Neuronal stem cell (in vitro differentiated cells): ENCODE data around the gene GDPD5.

ENCODE experiments used
- DNase-seq: peaks from one replicate; pipeline ENCODE4 v3.0.0-alpha.2; 2013; ENCODE audit warnings: low spot score
- H2AFZ ChIP-seq: one replicate; pipeline ENCODE4 v1.6.1; 2013; ENCODE audit warnings: mild to moderate bottlenecking, low read length, inconsistent platforms
- H2AK5ac ChIP-seq: 2 replicates; pipeline ENCODE4 v1.6.1; 2013; ENCODE audit warnings: low read depth, mild to moderate bottlenecking, inconsistent platforms, low read length, moderate library complexity, mixed read lengths
- H2BK120ac ChIP-seq: 2 replicates; pipeline ENCODE4 v1.6.1; 2013; ENCODE audit warnings: low read depth, mild to moderate bottlenecking, inconsistent platforms, low read length, moderate library complexity, mixed read lengths
- H2BK12ac ChIP-seq: one replicate; pipeline ENCODE4 v1.6.1; 2013; ENCODE audit warnings: low read length, inconsistent platforms
- H2BK15ac ChIP-seq: 2 replicates; pipeline ENCODE4 v1.6.1; 2013; ENCODE audit warnings: mild to moderate bottlenecking, low read length, inconsistent platforms, mixed read lengths
- H2BK5ac ChIP-seq: one replicate; pipeline ENCODE4 v1.6.1; 2013; ENCODE audit warnings: inconsistent platforms, mild to moderate bottlenecking, low read length, moderate library complexity
- H3K14ac ChIP-seq: one replicate; pipeline ENCODE4 v1.6.1; 2013; ENCODE audit warnings: low read length, inconsistent platforms
- H3K18ac ChIP-seq: 2 replicates; pipeline ENCODE4 v1.6.1; 2013; ENCODE audit warnings: low read length, inconsistent platforms
- H3K23ac ChIP-seq: 2 replicates; pipeline ENCODE4 v1.6.1; 2013; ENCODE audit warnings: low read depth, mild to moderate bottlenecking, mixed read lengths, low read length, inconsistent platforms; ENCODE audit not compliant: poor library complexity
- H3K27ac ChIP-seq: replicated peaks from 3 replicates; pipeline ENCODE4 v1.5.1; 2013; ENCODE audit warnings: low read length, inconsistent platforms
- H3K27me3 ChIP-seq, 3 experiments: 2 replicates each; pipeline ENCODE4 v1.6.1; 2013; ENCODE audit warnings: low read length in 3 of 3, mild to moderate bottlenecking in 2 of 3, inconsistent platforms in 1 of 3, low read depth in 1 of 3, mixed read lengths in 1 of 3, moderate library complexity in 1 of 3; ENCODE audit not compliant: control insufficient read depth in 3 of 3, insufficient read depth in 3 of 3
- H3K36me3 ChIP-seq, 2 donors: replicated peaks in 1 of 2; 2 replicates each; pipeline ENCODE4 v1.6.1; 2013; ENCODE audit warnings: low read length in 2 of 2; ENCODE audit not compliant: control insufficient read depth in 2 of 2, insufficient read depth in 2 of 2
- H3K4ac ChIP-seq: 2 replicates; pipeline ENCODE4 v1.6.1; 2013; ENCODE audit warnings: inconsistent platforms, mild to moderate bottlenecking, low read length, moderate library complexity
- H3K4me1 ChIP-seq, 2 donors: 1 replicate in 1 of 2; 2 replicates in 1 of 2; pipeline ENCODE4 v1.6.1; 2013; ENCODE audit warnings: low read length in 2 of 2, low read depth in 1 of 2; ENCODE audit not compliant: control insufficient read depth in 2 of 2, insufficient read depth in 1 of 2
- H3K4me2 ChIP-seq: one replicate; pipeline ENCODE4 v1.6.1; 2013; ENCODE audit warnings: mild to moderate bottlenecking, low read length, inconsistent platforms; ENCODE audit not compliant: insufficient read depth, poor library complexity, severe bottlenecking
- H3K4me3 ChIP-seq, 2 donors: 2 replicates each; pipeline ENCODE4 v1.5.1; 2013; ENCODE audit warnings: low read length in 2 of 2, mild to moderate bottlenecking in 2 of 2, inconsistent platforms in 1 of 2, moderate library complexity in 1 of 2
- H3K79me1 ChIP-seq: one replicate; pipeline ENCODE4 v1.6.1; 2013; ENCODE audit warnings: low read depth, mild to moderate bottlenecking, inconsistent platforms, low read length, moderate library complexity
- H3K9ac ChIP-seq: one replicate; pipeline ENCODE4 v1.6.1; 2013; ENCODE audit warnings: mild to moderate bottlenecking, low read depth, low read length, inconsistent platforms; ENCODE audit not compliant: poor library complexity
- H3K9me3 ChIP-seq, 2 donors: replicated peaks in 1 of 2; 2 replicates each; pipeline versions ENCODE3 to v1.6.1; 2013; ENCODE audit warnings: low read length in 2 of 2, mild to moderate bottlenecking in 2 of 2, inconsistent platforms in 1 of 2, low read depth in 1 of 2, mixed read lengths in 1 of 2, moderate library complexity in 1 of 2; ENCODE audit not compliant: control insufficient read depth in 2 of 2, insufficient read depth in 1 of 2
- H4K8ac ChIP-seq: one replicate; pipeline ENCODE4 v1.6.1; 2013; ENCODE audit warnings: low read depth, mild to moderate bottlenecking, inconsistent platforms, low read length, moderate library complexity
- H4K91ac ChIP-seq: one replicate; pipeline ENCODE4 v1.6.1; 2013; ENCODE audit warnings: low read length, low read depth, mild to moderate bottlenecking, inconsistent platforms; ENCODE audit not compliant: poor library complexity
- WGBS, 2 donors: extraction: QIAGEN DNeasy Blood & Tissue Kit; methylation state at CpG; one replicate each; pipeline ENCODE4 v1.1.7; 2013; ENCODE audit warnings: missing lambda C conversion rate in 2 of 2, mixed read lengths in 1 of 2; ENCODE audit not compliant: insufficient read length in 2 of 2, insufficient replicate concordance in 1 of 2; ENCODE audit errors: extremely low coverage in 2 of 2; 5-methylcytosine and 5-hydroxymethylcytosine counted together

GDPD5 gene

DNA sequence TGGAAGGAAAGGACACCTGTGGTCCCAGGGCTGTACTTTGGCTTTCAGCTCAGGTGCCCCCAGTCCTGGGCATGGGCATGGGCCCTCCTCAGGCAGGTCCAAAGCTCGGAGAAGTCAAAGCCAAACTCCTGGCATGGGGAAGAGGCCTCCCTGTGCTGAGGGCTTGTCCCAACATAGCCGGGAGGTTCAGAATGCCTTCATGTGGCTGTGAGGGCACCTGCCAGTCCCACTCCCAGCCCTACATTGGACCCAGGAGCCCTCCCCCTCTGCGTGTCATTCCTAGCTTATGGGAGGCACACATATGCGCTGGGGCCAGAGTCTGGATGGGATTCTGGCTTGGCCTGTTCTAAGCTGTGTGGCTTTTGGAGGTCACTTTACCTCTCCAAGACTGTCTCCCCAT is 91.7 kb downstream of the GDPD5 start:
- peak overlapping the region; percentile 79 for H2AFZ ChIP-seq
- no peak overlapping the region for H2BK120ac ChIP-seq
- H4K91ac ChIP-seq: peak overlapping the region; percentile 24
- peaks cover 27 to 69% (median 39%) of the 10 kb centered on the region in 3 experiments for H3K27me3 ChIP-seq
- no peak overlapping the region for H3K23ac ChIP-seq
- no peak for DNase-seq
- H3K79me1 ChIP-seq: no peaks in the 10 kb centered on the region
- H3K9ac ChIP-seq: no peak overlapping the region
- H2BK12ac ChIP-seq: peak overlapping the region; percentile 92
- H3K18ac ChIP-seq: peak overlapping the region; percentile 76
- H4K8ac ChIP-seq: no peak overlapping the region
- H2AK5ac ChIP-seq: peak overlapping the region; percentile 91
- no peak overlapping the region for H2BK5ac ChIP-seq
- WGBS, 2 donors: no CpG with 5 or more reads among the region's 4 CpGs
- H3K4ac ChIP-seq: no peak overlapping the region
- no peak overlapping the region for H3K14ac ChIP-seq
- H3K9me3 ChIP-seq: peaks cover 6 to 8% of the 10 kb centered on the region in 2 donors
- no peak overlapping the region for H3K4me2 ChIP-seq
- no peak overlapping the region for H3K27ac ChIP-seq
- H2BK15ac ChIP-seq: peak overlapping the region; percentile 91
- H3K4me3 ChIP-seq: no peak overlapping the region
- H3K36me3 ChIP-seq: peaks cover 0 to 3% of the 10 kb centered on the region in 2 donors
- H3K4me1 ChIP-seq: peaks cover 19 to 21% of the 10 kb centered on the region in 2 donors

DNA sequence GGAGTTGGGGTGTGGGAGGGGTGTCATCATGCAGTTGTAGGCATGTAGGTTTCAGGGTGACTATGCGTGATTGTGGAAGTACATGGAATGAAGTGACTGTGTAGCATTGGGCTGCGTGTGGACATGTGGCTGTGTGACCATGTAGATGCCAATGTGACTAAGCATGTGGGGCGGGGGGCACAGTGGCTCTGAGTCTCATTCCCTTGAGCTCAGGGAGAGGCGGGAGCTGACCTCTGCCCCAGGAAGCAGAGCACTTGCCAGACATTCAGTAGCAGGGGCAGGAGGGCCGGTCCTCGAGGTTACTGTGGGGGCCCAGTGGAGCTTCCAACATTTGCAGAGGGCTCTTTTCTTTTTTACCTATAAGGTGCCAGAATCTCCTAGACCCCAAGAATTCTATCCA is 92.3 kb downstream of the GDPD5 start:
- Histone ChIP-seq H3K4me1 (peaks cover 19 to 21% of the 10 kb centered on the region in 2 donors), H2AFZ (peak overlapping the region; percentile 79), H3K36me3 (peaks cover 0 to 4% of the 10 kb centered on the region in 2 donors), H2AK5ac (peak overlapping the region; percentile 47), H3K23ac (no peak overlapping the region), H2BK15ac (peak overlapping the region; percentile 42), H2BK120ac (no peak overlapping the region), H2BK12ac (peak overlapping the region; percentile 64), H3K27me3 (peaks cover 28 to 67% (median 44%) of the 10 kb centered on the region in 3 experiments), H3K79me1 (no peaks in the 10 kb centered on the region), H3K4me2 (peak overlapping the region; percentile 62), H3K27ac (no peak overlapping the region), H4K91ac (peak overlapping the region; percentile 90), H2BK5ac (no peak overlapping the region), H3K4me3 (peak overlapping the region in 1 of 2 donors; percentile 47), H3K14ac (peak overlapping the region; percentile 60), H3K18ac (peak overlapping the region; percentile 96), H3K9me3 (peaks cover 9 to 12% of the 10 kb centered on the region in 2 donors), H4K8ac (peak overlapping the region; percentile 89), H3K9ac (peak overlapping the region; percentile 47), H3K4ac (no peak overlapping the region)
- no peak for DNase-seq
- no CpG with 5 or more reads among the region's 6 CpGs for WGBS, 2 donors

DNA sequence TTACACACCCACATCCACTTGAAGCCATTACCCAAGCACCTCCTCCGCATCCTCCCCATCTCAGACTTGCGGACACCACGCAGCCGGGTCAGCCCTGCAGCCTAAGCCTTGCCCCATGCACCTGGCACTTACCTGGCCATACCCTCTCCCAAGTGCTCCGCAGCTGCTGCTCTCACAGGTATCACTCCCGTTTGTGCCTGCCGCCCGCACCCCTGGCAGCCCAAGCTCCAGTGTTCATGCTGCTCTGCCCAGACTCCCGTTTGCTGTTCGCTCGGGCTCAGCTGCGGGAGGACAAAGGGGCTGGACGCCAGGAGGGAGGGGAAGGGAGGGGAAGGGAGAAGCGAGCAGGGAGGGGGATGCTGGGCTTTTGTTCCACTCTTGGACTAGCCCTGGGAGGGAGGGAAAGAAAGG is 92.8 kb downstream of the GDPD5 start, which contains the start of gene KLHL35:
Gene KLHL35, minus strand, starts transcription at position 293 of the 411 bp plus-strand sequence. CDS start 2,574 bp downstream, outside the sequence.
- Histone ChIP-seq H2BK5ac (no peak within 1 kb of the TSS), H3K9me3 (peaks cover 9 to 13% of the 10 kb centered on the region in 2 donors), H3K27me3 (peaks cover 28 to 62% (median 44%) of the 10 kb centered on the region in 3 experiments), H3K36me3 (peaks cover 0 to 4% of the 10 kb centered on the region in 2 donors), H3K9ac (peak within 1 kb of the TSS; percentile 84), H2BK12ac (peak within 1 kb of the TSS; percentile 92), H3K4me3 (peak within 1 kb of the TSS; percentile 16 to 66), H4K91ac (peak within 1 kb of the TSS; percentile 90), H2BK120ac (peak within 1 kb of the TSS; percentile 45), H3K79me1 (no peaks in the 10 kb centered on the region), H3K4me1 (peaks cover 19 to 21% of the 10 kb centered on the region in 2 donors), H3K18ac (peak within 1 kb of the TSS; percentile 96), H3K14ac (peak within 1 kb of the TSS; percentile 60), H3K4me2 (peak within 1 kb of the TSS; percentile 62), H4K8ac (peak within 1 kb of the TSS; percentile 95), H2AK5ac (peak within 1 kb of the TSS; percentile 91), H3K27ac (no peak within 1 kb of the TSS), H2BK15ac (peak within 1 kb of the TSS; percentile 91), H3K4ac (no peak within 1 kb of the TSS), H3K23ac (peak within 1 kb of the TSS; percentile 17), H2AFZ (peak within 1 kb of the TSS; percentile 79)
- no peak for DNase-seq
- WGBS, 2 donors: no CpG with 5 or more reads among the region's 14 CpGs

DNA sequence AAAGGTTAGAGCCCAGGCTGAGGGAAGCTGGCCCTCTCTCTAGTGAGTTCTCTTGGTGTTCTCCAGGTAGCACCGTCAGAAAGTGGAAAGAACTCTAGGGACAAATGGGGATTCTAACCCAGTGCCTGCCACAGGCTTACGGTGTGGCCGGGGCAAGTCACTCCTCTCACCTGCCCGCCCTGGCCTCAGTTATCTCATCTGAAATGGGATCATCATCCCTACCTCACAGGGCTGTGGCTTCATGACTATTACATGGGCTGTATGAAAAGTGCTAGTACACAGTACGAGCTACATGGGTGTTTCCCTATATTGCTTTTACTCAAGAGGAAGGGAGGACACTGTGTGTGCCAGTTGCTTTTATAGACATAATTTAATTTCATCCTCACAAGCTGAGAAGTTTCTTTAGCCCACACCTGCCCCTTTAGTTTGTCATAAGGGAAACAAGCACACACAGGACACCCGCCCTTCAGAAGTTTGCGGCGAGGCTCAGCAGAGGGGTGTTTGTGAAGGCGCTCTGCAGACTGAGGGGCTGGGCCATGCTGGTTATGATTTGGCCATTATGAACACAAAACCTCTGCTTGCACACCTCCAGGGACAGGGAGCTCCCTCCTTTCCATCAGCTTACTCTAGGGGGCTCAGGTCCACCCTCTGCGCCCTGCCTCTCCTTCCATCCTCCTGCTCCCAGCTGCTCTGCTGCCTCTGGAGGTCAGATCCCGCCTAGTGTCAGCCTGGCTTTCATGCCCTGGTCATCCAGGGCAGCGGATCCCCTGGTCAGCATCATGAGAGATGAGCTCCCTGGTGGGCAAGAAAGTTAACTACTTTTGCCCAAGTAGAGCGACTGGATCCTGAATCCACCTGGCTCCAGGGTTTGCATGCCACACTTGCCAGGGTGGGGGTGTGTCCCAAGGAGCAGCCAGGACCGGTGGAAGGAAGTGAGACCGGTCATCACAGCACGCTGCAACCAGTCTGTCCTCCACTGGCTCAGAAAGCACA is 93.9 kb downstream of the GDPD5 start:
- H2BK15ac ChIP-seq: no peak overlapping the region
- no peak for DNase-seq
- peaks cover 28 to 57% (median 44%) of the 10 kb centered on the region in 3 experiments for H3K27me3 ChIP-seq
- H3K4me1 ChIP-seq: peaks cover 19 to 21% of the 10 kb centered on the region in 2 donors
- H3K79me1 ChIP-seq: no peaks in the 10 kb centered on the region
- peak overlapping the region; percentile 61 for H3K18ac ChIP-seq
- H2AFZ ChIP-seq: no peak overlapping the region
- H3K4me3 ChIP-seq: no peak overlapping the region
- H4K8ac ChIP-seq: no peak overlapping the region
- no peak overlapping the region for H3K27ac ChIP-seq
- no peak overlapping the region for H2BK120ac ChIP-seq
- peak overlapping the region; percentile 53 for H2AK5ac ChIP-seq
- H2BK12ac ChIP-seq: no peak overlapping the region
- H3K14ac ChIP-seq: no peak overlapping the region
- H3K36me3 ChIP-seq: peaks cover 0 to 4% of the 10 kb centered on the region in 2 donors
- no peak overlapping the region for H2BK5ac ChIP-seq
- peak overlapping the region; percentile 17 for H3K23ac ChIP-seq
- no peak overlapping the region for H3K4ac ChIP-seq
- no peak overlapping the region for H4K91ac ChIP-seq
- H3K9me3 ChIP-seq: peaks cover 9 to 13% of the 10 kb centered on the region in 2 donors
- H3K4me2 ChIP-seq: no peak overlapping the region
- no CpG with 5 or more reads among the region's 16 CpGs for WGBS, 2 donors
- no peak overlapping the region for H3K9ac ChIP-seq
